RWPE1 (cell line): ENCODE measurements around the gene PTPN18.

ENCODE experiments used
- CTCF ChIA-PET: fragments of 350-600 bp; sonication (Branson Sonifier 250); formaldehyde crosslinking; extraction: SDS; loops from one replicate; lab custom pipeline; 2021; lab: Yijun Ruan, JAX
- POLR2A ChIA-PET: fragments of 400-600 bp; formaldehyde crosslinking; extraction: SDS; loops from one replicate; lab custom pipeline; 2020; ENCODE audit warnings: antibody characterized with exemption; ENCODE audit not compliant: low non-redundant PET; lab: Yijun Ruan, JAX
- DNase-seq: peaks from one replicate; pipeline ENCODE4 v3.0.0; 2012; ENCODE audit warnings: low spot score
- H3K27ac ChIP-seq: fragments of 450-650 bp; 2 replicates; pipeline ENCODE4 v1.5.1; 2017
- CTCF ChIP-seq: fragments of 450-650 bp; conservative IDR thresholded peaks from 2 replicates; pipeline ENCODE4 v1.5.1; 2017; ENCODE audit warnings: low read depth, mild to moderate bottlenecking

Gene PTPN18

GRCh38 chr2:130376433-130377293 lies 20.8 kb downstream of the PTPN18 start:
- ChIA-PET POLR2A (interaction anchor here (0.6 kb wide), 1 partner anchor 22 kb away, joined by 3 read pairs; no protein-coding TSS in a partner anchor), CTCF (no interaction called here)
- H3K27ac ChIP-seq, result no peak overlapping the region
- TF ChIP-seq CTCF, result no peak
- no peak for DNase-seq

GRCh38 chr2:130377491-130377890 lies 21.6 kb downstream of the PTPN18 start:
- ChIA-PET CTCF (no interaction called here), POLR2A (interaction anchor here (0.6 kb wide), 1 partner anchor 23 kb away, joined by 3 read pairs; no protein-coding TSS in a partner anchor)
- no peak for TF ChIP-seq CTCF
- no peak overlapping the region for H3K27ac ChIP-seq
- DNase-seq, result no peak

GRCh38 chr2:130378206-130378897 lies 22.5 kb downstream of the PTPN18 start:
- H3K27ac ChIP-seq, result no peak overlapping the region

GRCh38 chr2:130378898-130379214 lies 23.0 kb downstream of the PTPN18 start:
- ChIA-PET CTCF (no interaction called here), POLR2A (no interaction called here)
- H3K27ac ChIP-seq, result no peak overlapping the region
- TF ChIP-seq CTCF, result no peak
- DNase-seq, result no peak

More at GRCh38 chr2:130378206-130378897, 22.5 kb downstream of the PTPN18 start:
- ChIA-PET CTCF (no interaction called here), POLR2A (no interaction called here)
- no peak for DNase-seq
- TF ChIP-seq CTCF, result no peak

GRCh38 chr2:130380096-130380934 lies 24.5 kb downstream of the PTPN18 start:
- CTCF ChIA-PET, result no interaction called here
- no peak overlapping the region for H3K27ac ChIP-seq
- TF ChIP-seq CTCF, result no peak
- POLR2A ChIA-PET, result no interaction called here
- no peak for DNase-seq

GRCh38 chr2:130381145-130381544 lies 25.3 kb downstream of the PTPN18 start:
- CTCF ChIA-PET, result no interaction called here
- POLR2A ChIA-PET, result no interaction called here

More at GRCh38 chr2:130381145-130381544, 25.3 kb downstream of the PTPN18 start:
- TF ChIP-seq CTCF, result no peak
- H3K27ac ChIP-seq, result no peak overlapping the region
- no peak for DNase-seq
